Activated CD8-positive, alpha-beta memory T cell treated with anti-CD3 and anti-CD28 coated beads for 36 hours (primary cell): ENCODE measurements around the gene DDI2. TPM values are rescaled to one million over a fixed set of nuclear protein-coding genes. Genes with fewer than 3 reads are reported as not detected.
"Not testable (repeated sequence)": the region's sequence is repeated elsewhere in the genome, so short reads cannot be mapped to it uniquely, and the experiment has no call there.

Source experiments
- CTCF ChIA-PET: fragments of 350-600 bp; sonication (Branson Sonifier 250); formaldehyde crosslinking; loops from one replicate; lab custom pipeline; 2021; ENCODE audit warnings: antibody characterized with exemption; lab: Charles Lee
- POLR2A ChIA-PET: fragments of 350-600 bp; sonication (Branson Sonifier 250); formaldehyde crosslinking; loops from one replicate; lab custom pipeline; 2021; ENCODE audit warnings: antibody characterized with exemption; lab: Charles Lee
- total RNA-seq, 2 experiments: library from RNA; stranded (reverse); gene quantifications; one replicate each; pipeline ENCODE4 v1.2.3, GENCODE V29; 2021

Gene DDI2
- total RNA-seq, 2 experiments from 2014 or later, result 45.2 to 47.1 TPM

GRCh38 chr1:15684468-15685291, 67.4 kb downstream of the DDI2 start:
- ChIA-PET CTCF (interaction anchor here (1.1 kb wide), 1 partner anchor 101 kb away, joined by 3 read pairs; no protein-coding TSS in a partner anchor), POLR2A (interaction anchor here (0.6 to 0.9 kb wide), 4 partner anchors 13 to 131 kb away, joined by 3 to 7 read pairs (median 4); no protein-coding TSS in a partner anchor)

- POLR2A ChIA-PET, result no interaction called here
- CTCF ChIA-PET, result interaction anchor here (1.2 kb wide), 1 partner anchor 9 kb away, joined by 3 read pairs; no protein-coding TSS in a partner anchor
Measured at GRCh38 chr1:15685820-15686219, 68.6 kb downstream of the DDI2 start.

- ChIA-PET CTCF (no interaction called here), POLR2A (no interaction called here)
Measured at GRCh38 chr1:15687446-15687845, 70.2 kb downstream of the DDI2 start.

DNA sequence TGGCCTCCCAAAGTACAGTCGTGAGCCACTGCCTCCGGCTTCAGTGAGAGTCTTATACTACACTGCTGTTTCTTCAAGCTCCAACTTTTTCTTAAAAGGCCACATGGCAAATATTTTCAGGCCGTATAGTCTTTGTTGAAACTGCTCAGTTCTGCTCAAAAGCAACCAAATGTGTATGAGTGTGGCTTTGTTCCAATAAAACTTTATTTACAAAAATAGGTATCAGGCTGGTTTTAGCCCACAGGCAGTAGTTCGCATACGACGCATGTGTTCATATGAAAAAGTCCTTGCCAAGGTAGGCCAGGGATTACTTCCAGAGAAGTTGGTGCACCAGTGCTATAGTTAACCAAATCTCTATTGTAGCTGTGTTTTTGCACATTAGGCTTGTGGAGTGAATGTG, 73.1 kb downstream of the DDI2 start:
- ChIA-PET POLR2A (no interaction called here), CTCF (no interaction called here)

GRCh38 chr1:15691434-15692032, 74.3 kb downstream of the DDI2 start:
- ChIA-PET POLR2A (no interaction called here), CTCF (interaction anchor here (1.1 kb wide), 1 partner anchor 10 kb away, joined by 3 read pairs; no protein-coding TSS in a partner anchor)

DNA sequence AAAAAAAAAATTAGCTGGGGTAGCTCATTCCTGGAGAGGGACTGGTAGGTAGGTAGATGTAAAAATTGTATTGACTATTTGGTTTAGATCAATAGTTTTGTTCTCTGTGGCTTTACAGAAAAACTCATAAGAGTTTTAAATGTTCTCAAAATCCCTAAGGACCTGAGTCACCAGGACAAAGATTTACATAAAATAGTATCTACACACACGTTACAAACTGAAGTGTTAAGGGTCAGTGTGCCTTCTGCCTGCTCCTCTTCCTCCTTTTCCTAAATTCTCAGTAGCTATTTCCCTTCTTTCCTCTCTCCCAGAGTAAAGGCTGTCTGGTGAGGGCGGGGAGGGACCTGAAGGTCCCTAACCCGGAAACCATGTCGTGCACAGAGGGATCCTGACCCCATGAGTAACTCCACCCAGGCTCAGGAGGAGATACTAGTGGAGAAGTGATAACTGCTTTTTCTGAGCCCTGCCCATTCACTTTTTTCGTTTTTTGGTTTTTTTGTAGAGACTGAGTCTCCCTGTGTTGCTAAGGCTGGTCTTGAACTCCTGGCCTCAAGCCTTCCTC, 74.9 kb downstream of the DDI2 start:
- ChIA-PET POLR2A (no interaction called here), CTCF (no interaction called here)

DNA sequence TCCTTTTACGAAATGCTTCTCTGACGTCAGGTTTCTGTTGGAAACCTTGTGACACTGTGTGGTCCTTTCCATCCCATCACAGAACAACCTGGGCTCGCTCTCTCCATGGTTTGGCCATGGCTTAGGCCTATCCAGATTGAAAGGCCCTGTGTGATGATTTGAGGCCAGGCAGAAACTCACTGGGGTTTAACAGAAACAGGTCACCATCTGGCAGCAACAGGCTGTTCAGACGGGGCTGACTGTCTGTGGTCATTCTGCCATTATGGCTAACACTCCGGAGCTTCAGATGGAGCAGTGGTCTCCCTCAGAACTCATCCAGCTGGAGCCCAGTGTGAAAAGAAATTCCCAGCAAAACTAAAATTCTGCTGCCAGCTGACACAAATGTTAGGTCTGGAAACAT, 76.1 kb downstream of the DDI2 start:
- ChIA-PET CTCF (interaction anchor here (0.6 kb wide), 1 partner anchor 16 kb away, joined by 3 read pairs; no protein-coding TSS in a partner anchor), POLR2A (no interaction called here)

- ChIA-PET CTCF (interaction anchor here (0.9 to 1.1 kb wide), 2 partner anchors 17 to 40 kb away, joined by 3 read pairs; no protein-coding TSS in a partner anchor), POLR2A (interaction anchor here (1.1 kb wide), 1 partner anchor 13 kb away, joined by 3 read pairs; the partner anchor contains the start of gene PLEKHM2)
Measured at GRCh38 chr1:15696956-15697521, 79.8 kb downstream of the DDI2 start.

DNA sequence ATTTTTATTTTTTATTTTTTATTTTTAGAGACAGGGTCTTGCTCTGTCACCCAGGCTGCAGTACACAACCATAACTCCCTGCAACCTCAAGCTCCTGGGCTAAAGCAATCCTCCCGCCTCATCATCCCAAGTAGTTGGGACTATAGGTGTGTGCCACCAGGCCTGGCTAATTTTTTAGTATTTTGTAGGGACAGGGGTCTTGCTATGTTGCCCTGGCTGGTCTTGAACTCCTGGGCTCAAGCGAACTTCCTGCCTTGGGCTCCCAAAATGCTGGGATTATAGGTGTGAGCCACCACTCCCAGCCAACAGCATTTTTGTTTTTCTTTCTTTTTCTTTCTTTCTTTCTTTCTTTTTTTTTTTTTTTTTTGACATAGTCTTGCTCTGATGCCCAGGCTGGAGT, 80.9 kb downstream of the DDI2 start:
- POLR2A ChIA-PET, result no interaction called here
- CTCF ChIA-PET, result interaction anchor here (0.6 to 1.1 kb wide), 3 partner anchors 42 to 250 kb away, joined by 3 to 4 read pairs (median 4); no protein-coding TSS in a partner anchor

- POLR2A ChIA-PET, result not testable (repeated sequence)
Measured at GRCh38 chr1:15699321-15699720, 82.1 kb downstream of the DDI2 start.

GRCh38 chr1:15700508-15700907, 83.2 kb downstream of the DDI2 start:
- ChIA-PET CTCF (no interaction called here), POLR2A (no interaction called here)

More at GRCh38 chr1:15699321-15699720, 82.1 kb downstream of the DDI2 start:
- CTCF ChIA-PET, result not testable (repeated sequence)

DNA sequence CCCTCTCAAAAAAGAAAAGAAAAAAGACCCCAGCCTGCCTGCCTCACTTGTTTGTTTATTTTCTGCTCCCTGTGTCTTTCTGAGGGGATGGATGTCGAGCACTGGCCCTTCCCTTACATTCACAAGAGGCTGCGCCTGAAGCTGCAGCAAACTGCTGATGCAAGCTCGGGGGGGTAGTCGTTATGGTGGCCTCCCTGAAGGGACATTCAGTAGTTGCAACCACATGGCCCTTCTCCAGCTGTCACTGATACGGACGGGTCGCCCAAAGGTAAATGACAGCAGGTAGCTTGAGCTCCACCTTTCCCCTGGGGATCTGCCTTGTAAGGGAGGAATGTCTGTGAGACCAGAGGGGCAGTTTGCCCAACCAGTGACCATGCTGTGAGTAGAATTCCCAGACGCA, 84.5 kb downstream of the DDI2 start:
- CTCF ChIA-PET, result no interaction called here

GRCh38 chr1:15702722-15703550, 85.7 kb downstream of the DDI2 start:
- CTCF ChIA-PET, result no interaction called here
- POLR2A ChIA-PET, result no interaction called here

More for the DNA sequence above, 84.5 kb downstream of the DDI2 start:
- POLR2A ChIA-PET, result no interaction called here

DNA sequence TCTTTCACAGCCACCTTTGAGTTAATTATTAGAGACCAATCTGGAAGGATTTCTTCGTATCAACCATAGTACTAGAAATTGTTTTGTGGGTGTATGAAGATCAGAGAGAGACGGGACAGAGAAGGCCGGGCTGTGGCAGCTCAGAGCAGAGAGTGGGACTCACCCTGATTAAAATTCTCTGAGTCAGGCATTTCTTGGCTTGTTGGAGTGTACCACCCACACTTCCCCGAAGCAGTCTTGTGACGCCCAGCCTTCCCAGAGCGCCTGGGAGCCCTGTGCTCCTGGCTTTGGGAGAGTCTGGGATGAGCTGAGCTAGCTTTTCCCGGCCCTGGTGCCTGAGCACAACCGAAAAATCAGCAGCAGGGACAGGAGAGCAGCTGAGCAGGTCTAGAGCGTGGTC, 86.3 kb downstream of the DDI2 start:
- ChIA-PET CTCF (no interaction called here), POLR2A (no interaction called here)

DNA sequence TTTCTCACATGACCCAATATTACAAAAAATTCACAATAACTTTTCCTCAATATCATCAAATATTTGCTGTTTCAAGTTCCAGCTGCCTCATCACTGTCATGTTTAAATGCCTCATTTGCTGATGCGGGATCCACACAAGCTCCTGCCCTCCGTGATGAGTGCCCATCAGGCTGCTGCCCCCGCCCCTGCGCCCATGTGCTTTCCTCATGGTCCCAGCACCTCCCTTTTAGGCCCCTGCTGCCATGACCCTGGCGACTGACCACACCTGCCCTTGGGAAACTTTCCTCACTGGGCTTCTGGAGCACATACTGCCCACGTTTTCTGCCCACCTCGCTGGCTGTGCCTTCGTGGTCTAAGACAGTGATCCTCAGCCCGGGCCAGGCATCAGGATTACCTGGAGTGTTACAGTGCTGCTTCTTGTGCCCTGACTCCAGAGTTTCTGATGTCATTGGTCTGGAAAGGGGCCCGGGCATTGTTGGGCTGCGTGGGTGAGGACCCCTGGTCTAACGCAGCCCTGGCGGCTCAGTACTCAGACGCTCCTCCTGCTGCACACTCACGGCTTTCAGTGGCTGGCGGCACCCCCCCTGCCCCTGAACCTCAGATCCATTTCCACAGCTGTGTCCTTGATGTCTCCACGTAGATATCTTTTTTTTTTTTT, 87.4 kb downstream of the DDI2 start:
- POLR2A ChIA-PET, result interaction anchor here (0.7 kb wide), 2 partner anchors 28 to 403 kb away, joined by 9 to 10 read pairs; no protein-coding TSS in a partner anchor
- CTCF ChIA-PET, result no interaction called here

DNA sequence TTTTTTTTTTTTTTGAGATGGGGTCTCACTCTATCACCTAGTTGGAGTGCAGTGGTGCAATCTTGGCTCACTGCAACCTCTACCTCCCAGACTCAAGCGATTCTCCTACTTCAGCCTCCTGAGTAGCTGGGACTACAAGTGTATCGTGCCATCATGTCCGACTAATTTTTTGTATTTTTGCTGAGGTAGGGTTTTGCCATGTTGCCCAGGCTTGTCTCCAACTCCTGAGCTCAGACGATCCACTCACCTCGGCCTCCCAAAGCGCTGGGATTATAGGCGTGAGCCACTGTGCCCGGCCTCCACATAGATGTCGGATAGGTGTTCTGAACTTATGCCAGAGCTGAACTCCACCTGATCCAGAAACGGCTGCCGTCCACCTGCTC, 87.9 kb downstream of the DDI2 start:
- CTCF ChIA-PET, result no interaction called here
- POLR2A ChIA-PET, result interaction anchor here (0.7 kb wide), 2 partner anchors 27 to 402 kb away, joined by 9 to 10 read pairs; no protein-coding TSS in a partner anchor

- CTCF ChIA-PET, result interaction anchor here (1.6 kb wide), 1 partner anchor 11 kb away, joined by 3 read pairs; no protein-coding TSS in a partner anchor
- POLR2A ChIA-PET, result no interaction called here
Measured at GRCh38 chr1:15706751-15707150, 89.5 kb downstream of the DDI2 start.
